ENCODE data around the gene ALAS1.

Gene ALAS1

DNA sequence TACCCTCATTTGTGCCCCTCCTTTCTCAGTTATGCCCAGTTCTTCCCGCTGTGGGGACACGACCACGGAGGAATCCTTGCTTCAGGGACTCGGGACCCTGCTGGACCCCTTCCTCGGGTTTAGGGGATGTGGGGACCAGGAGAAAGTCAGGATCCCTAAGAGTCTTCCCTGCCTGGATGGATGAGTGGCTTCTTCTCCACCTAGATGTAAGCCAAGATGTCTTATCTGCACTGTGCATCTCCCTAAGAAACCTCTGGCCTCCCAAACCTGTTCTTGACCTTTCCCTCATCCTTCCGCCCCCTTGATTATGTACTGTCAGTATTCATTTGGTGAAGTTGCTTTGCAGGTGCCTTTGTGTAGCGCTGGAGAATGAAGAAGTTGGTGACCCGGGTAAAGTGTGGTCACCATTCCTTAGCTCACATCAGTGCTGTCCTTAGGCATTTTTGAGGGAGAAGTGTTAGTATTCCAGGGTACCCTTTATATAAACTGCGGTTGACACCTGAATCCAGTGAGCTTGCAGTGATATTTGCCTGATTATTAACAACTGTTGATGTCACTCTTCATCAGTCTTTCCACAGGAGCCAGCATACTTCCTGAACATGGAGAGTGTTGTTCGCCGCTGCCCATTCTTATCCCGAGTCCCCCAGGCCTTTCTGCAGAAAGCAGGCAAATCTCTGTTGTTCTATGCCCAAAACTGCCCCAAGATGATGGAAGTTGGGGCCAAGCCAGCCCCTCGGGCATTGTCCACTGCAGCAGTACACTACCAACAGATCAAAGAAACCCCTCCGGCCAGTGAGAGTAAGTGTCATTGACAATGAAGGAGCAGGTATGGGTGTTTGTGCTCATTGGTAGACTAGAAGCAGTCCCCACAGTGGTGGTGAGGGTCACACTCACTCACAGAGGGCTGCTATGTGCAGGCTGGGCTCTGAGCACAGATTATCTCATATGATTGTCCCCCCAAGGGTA is 966 bp downstream of the ALAS1 start:
- no peak for DNase-seq (ENCODE audit: low read depth in 2 of 2)

DNA sequence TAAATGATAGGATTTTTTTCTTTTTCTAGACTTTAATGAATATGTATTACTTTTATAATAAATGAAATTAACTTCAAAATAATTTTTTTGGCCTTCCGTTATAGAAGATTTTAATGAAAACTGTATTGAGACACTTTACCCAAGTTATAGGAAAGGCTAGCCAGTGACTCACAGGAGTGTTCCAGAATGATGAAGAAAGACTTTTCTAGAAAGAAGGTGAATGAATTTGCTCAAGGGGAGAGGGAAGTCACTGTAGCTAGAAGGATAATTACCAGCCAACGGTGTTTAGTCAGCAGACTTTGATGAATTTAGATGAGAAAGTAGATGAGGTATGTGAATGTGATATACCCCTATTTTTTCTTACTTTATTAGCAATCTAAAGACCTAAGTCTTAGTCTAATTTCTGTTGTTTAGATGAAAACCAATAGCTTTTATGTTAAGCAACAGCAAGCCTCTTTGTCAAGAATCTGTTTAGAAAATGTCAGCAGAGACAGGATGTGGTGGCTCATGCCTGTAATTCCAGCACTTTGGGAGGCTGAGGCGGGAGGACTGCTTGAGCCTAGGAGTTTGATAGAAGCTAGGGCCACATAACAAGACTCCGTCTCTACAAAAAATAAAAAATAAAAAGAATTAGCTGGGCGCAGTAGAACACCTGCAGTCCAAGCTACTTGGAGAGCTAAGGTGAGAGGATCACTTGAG is 3.2 kb downstream of the ALAS1 start:
- DNase-seq (ENCODE audit: low read depth in 2 of 2): no peak

DNA sequence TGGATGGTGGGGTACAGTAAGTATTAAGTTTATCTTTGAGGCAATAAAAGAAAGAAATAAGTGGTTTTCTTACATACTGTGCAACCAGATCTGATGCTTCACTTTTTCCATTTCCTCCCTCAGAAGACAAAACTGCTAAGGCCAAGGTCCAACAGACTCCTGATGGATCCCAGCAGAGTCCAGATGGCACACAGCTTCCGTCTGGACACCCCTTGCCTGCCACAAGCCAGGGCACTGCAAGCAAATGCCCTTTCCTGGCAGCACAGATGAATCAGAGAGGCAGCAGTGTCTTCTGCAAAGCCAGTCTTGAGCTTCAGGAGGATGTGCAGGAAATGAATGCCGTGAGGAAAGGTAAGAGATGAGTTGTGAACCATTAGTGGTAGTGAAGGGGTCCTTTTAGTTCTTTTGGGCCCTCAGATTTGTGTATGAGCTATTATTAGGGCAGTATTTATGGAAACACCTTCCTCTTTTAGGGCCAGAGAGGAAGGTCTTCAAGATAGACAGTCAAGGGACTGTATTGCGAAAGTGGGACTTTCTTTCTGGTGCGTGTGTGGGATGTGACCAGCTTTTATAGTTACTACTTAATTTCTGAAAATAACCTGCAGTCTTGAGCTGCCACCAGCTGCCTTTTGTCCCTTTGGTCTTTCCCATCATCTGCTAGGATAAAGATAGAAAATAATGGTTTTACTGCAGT is 4.6 kb downstream of the ALAS1 start:
- no peak for DNase-seq (ENCODE audit: low read depth in 2 of 2)

DNA sequence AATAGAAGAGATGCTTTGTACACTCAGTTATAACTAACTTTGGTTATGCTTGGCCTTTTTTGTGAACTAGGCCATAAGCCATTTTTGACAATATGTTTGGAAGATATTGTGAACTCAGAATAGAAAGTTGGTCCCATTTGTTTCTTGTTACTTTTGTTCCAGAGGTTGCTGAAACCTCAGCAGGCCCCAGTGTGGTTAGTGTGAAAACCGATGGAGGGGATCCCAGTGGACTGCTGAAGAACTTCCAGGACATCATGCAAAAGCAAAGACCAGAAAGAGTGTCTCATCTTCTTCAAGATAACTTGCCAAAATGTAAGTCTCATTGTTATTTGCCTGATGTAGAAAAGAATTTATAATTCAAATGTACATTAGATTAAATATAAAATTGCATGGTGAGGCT is 5.7 kb downstream of the ALAS1 start:
- DNase-seq (ENCODE audit: low read depth in 2 of 2): no peak

DNA sequence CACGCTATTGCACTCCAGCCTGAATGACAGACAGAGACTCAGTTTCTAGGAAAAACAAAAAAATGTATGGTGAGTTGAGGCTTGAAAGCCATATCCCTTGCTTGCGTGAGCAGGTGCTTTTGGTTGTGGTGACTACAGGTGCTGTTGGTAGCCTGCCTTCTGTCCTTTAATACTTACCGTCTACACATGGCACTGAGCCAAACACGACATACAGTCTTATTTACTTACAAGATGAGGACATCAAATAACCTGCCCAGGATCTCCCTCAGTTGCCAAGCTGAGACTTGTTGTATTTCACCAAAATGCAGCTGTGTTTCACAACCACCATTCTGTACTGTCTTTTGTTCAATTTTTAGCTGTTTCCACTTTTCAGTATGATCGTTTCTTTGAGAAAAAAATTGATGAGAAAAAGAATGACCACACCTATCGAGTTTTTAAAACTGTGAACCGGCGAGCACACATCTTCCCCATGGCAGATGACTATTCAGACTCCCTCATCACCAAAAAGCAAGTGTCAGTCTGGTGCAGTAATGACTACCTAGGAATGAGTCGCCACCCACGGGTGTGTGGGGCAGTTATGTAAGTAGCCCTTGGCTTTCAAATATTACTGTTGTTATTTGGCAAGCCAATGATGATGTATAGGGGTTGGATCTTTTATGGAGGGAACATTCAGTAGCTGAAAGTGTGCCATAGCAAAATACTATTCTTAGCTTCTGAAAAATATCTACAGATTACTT is 6.5 kb downstream of the ALAS1 start:
- DNase-seq (ENCODE audit: low read depth in 2 of 2): peak in 1 of 2 donors; percentile 45

DNA sequence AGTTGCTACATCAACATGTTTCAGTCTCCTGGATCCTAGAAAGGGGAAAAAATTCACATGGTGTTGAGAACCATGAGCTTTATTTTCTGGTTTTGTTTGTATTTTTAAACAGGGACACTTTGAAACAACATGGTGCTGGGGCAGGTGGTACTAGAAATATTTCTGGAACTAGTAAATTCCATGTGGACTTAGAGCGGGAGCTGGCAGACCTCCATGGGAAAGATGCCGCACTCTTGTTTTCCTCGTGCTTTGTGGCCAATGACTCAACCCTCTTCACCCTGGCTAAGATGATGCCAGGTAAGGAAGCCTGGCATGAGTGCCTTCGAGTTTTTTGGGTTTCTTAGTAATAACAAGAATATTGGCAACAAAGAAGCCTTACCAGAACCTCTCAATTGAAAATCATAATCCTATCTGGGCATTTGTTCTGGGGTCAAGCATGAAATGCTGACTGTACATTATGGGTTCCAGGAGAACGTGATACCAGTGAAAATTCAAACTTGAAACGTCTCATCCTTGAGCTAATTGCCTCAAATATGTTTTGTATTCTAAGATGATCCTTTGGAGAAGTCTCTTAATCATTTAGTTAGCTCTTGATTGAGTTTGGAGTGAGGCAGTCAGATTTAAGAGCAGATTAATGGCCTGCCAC is 7.9 kb downstream of the ALAS1 start:
- DNase-seq (ENCODE audit: low read depth in 2 of 2): no peak

DNA sequence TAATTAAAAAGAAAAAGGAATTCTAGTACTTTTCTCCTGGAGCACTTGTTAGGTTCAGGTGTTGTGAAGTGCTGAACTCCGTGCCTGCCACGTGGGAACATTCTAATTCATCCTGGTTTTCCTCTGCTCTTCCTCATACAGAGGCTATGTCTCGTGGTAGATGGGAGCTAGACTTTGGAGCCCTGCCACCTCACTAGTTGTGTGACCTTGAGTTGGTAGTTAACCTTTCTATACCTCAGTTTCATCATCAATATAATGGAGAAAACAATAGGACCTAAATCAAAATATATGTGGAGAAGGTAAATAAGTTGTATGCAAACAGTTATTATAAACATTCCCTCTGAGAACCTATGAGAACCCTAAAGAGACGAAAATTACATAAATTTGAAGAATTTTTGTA is 10.6 kb downstream of the ALAS1 start:
- DNase-seq (ENCODE audit: low read depth in 2 of 2): no peak

DNA sequence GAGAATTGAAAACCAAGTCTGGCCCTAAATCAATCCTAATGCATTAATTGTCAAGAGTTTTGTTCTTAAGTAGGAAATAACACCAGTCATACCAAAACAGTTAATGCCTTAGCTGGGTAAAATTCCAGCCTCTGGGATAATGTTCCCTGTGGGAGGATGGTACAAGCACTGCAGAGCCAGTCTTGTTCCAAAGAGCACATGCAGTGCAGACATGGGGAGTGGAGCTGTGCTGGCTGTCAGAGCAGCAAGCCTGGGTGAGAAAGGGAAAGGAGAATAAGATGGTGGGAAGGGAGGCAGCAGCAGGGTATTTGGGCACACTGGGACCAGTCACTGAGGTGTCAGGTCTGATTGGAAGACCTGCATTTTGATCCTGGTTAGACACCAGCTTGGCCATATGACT is 12.1 kb downstream of the ALAS1 start:
- DNase-seq (ENCODE audit: low read depth in 2 of 2): no peak

DNA sequence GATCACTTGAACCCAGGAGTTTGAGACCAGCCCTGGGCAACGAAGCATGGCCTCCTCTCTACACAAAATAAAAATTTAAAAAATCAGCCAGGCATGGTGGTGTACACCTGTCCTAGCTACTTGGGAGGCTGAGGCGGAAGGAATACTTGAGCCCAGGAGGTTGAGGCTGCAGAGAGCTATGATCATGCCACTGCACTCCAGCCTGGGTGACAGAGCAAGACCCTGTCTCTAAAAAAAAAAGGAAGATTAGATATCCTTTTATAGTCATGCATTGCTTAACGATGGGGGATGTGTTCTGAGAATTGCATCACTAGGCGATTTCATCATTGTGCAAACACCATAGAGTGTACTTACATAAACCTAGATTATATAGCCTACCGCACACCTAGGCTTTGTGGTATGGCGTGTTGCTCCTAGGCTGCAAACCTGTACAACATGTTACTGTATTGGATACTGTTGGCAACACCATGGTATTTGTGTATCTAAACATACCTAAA is 12.6 kb downstream of the ALAS1 start:
- no peak for DNase-seq (ENCODE audit: low read depth in 2 of 2)

DNA sequence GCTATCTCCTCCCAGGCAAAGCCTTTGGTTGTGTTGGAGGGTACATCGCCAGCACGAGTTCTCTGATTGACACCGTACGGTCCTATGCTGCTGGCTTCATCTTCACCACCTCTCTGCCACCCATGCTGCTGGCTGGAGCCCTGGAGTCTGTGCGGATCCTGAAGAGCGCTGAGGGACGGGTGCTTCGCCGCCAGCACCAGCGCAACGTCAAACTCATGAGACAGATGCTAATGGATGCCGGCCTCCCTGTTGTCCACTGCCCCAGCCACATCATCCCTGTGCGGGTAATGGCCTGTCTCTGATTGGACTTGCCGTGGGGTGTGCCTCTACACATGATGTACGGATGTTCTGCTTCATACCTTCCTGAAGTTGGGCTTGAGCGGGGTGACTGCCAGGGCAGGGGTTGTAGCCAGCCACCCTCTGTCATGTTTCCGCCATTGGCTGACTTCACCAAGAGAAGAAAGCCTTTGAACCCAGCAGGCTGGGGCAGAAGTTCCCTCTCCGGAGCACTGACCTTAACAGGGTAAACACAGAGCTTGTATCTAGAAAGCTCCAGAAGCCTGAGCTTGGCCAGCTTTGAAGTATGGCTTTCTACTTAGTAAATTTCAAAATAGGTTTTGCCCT is 13.4 kb downstream of the ALAS1 start:
- DNase-seq (ENCODE audit: low read depth in 2 of 2): no peak

DNA sequence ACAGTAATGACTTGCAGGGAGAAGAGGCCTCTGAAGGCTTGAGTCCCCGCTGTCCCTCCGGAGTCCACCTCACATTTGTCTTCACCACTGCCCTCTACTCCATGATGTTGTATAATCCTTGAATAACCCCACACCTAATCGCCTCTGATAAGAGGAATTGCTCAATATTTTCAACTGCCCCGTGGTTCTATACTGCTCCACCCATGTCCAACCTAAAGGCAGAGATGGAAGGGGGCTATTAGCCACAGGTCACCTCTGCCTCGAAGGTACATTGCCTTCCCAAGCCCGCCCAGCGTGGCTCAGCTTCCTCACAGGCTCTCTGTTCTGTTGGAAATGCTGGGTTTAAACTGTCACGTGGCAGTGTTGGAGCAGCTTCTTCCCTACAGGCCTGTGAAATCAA is 15.0 kb downstream of the ALAS1 start:
- DNase-seq (ENCODE audit: low read depth in 2 of 2): no peak

DNA sequence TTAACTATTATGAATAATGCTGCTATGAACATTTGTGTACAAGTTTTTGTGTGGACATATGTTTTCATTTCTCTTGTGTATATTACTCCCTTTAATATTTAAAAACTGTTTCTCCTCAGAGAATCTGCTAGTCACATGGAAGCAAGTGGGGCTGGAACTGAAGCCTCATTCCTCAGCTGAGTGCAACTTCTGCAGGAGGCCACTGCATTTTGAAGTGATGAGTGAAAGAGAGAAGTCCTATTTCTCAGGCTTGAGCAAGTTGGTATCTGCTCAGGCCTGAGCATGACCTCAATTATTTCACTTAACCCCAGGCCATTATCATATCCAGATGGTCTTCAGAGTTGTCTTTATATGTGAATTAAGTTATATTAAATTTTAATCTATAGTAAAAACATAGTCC is 15.9 kb downstream of the ALAS1 start:
- DNase-seq (ENCODE audit: low read depth in 2 of 2): no peak

DNA sequence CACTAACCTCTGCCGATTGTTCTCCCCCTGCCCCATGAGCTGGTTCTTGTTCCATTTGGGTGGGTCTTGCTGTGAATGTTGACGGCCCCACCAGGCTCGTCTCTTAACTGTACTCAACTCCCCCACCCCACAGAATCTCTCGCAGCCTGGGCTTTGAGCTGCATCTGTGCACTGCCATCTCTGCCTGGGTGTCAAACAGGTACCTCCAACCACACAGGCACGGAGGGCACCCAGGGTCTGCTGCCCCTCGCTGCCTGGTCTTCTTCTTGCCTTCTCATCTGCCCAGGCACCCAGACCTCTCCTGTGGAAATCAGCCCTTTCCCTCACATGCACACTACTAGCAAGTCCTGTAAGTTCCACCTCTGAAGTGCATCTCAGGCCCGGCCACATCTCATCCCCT is 17.4 kb downstream of the ALAS1 start:
- DNase-seq (ENCODE audit: low read depth in 2 of 2): no peak

DNA sequence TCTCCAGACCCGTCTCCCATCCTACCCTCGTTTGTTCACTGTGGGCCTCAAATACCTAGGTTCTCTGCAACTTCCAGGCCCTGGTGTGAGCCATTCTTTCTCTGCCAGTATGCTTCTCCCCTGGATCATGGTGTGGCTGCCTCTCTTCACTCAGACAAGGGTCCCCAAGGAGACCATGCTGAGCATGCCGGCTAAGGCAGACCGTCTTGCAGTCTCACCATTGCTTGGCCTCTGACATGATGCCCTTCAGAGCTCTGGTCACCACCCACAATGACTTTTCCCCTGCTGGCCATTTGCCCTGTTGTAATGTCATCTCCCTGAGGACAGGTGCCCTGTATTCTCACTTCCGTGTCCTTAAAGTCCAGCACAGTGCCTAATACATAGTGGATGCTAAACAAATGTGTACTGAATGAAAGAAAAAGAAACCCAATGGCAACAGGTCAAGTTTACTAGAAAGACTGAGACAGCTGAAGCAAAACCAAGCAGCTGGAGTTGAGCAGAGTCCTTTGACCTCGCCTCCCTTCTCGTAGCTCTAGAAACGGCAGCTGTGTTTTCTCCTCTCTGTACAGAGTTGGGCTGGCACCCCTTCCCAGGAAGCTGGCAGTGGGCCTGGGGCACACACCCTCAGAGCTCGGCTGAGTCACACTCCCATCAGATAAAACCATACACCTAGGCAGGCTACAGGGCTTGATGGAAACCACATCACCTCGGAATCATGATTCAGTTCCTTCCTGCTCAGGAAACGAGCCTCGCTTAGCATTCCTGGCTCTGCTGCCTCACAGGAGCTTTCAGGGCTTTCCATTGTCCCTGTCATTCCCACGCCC is 18.8 kb downstream of the ALAS1 start:
- peak; percentile 17 to 40 for DNase-seq (ENCODE audit: low read depth in 2 of 2)

DNA sequence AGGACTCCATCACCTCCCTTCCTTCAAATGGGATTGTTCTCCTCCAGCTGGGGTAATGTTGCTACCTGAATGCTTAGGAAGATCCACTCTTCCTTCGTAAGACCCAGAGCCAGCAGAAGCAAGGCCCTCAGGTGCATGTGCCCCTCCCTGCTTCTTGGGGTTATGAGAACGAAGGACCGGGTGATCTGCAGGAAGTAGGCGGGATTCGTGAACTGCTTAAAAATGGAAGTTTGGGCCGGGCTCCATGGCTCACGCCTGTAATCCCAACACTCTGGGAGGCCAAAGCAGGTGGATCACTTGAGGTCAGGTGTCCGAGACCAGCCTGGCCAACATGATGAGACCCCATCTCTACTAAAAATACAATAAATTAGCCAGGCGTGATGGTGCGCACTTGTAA is 19.4 kb downstream of the ALAS1 start:
- DNase-seq (ENCODE audit: low read depth in 2 of 2): no peak

DNA sequence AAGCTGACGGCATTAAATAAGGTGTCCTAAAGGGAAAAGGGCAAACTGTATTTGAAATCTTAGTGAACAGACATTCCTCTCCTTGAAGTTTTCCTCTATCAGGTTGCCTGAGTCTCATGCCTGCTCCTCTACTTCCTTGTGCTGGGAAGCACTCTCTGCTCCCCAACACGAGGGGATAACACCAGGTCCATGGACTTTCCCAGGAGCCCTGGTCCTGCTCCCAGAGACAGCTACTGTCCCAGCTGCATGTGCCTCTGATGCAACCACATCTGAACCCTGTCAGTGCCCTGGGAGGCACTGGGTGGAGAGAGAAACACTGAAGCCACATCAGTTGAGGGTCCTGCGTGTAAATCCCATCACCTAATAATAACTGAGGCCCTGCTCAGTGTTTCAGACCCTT is 20.1 kb downstream of the ALAS1 start:
- no peak for DNase-seq (ENCODE audit: low read depth in 2 of 2)

DNA sequence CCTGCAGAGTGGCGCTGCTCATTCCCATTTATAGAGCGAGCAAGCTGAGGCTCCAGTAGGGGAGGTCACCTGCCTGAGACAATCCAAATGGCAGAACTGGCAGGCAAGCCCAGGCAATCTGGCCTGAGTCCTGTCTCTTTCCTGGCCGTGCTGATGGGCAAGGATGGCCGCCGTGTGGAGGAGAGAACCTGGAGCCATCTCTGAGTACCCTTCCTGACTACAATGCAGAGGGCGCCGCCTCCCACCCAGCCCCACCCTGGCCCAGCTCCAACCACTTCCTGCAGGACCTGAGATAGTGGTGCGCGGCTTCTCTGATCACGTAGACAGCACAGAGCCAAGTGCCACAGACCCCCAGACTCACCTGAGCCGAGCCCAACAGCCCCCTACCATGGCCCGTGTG is 20.5 kb downstream of the ALAS1 start:
- peak in 1 of 2 donors; percentile 21 for DNase-seq (ENCODE audit: low read depth in 2 of 2)

DNA sequence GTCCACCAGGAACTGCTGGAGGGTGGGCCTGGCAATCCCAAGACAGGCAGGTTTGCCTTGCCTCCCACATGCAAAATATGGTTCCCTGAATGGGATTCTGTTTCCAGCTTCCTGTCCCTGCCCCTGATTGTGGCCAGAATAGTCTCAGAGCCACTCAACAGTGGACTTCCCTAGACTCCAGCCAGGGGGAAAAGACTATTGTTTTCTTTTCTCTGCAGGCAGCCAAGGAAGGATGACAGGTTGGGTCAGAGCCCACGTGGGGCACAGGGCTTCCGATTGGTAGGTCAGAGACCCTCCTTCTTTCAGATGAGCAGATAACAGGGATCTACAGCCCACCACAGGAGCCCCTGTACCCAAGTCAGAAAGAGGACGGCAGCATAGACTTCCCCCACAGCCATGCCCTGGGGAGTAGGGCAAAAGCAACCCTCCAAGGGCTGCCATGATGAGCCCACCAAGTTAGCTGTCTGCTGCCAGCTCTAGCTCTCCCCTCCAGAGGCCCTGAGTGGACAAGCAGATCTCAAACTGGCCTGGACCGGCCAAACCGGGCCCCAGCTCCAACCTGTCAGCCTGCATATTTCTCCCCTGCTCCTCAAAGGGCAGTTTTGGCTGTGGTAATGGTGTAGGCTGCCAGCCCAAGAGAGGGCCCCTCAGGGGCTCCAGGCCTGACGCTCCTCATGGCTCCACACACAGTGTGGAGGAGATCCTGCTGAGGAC is 21.1 kb downstream of the ALAS1 start:
- DNase-seq (ENCODE audit: low read depth in 2 of 2): no peak

DNA sequence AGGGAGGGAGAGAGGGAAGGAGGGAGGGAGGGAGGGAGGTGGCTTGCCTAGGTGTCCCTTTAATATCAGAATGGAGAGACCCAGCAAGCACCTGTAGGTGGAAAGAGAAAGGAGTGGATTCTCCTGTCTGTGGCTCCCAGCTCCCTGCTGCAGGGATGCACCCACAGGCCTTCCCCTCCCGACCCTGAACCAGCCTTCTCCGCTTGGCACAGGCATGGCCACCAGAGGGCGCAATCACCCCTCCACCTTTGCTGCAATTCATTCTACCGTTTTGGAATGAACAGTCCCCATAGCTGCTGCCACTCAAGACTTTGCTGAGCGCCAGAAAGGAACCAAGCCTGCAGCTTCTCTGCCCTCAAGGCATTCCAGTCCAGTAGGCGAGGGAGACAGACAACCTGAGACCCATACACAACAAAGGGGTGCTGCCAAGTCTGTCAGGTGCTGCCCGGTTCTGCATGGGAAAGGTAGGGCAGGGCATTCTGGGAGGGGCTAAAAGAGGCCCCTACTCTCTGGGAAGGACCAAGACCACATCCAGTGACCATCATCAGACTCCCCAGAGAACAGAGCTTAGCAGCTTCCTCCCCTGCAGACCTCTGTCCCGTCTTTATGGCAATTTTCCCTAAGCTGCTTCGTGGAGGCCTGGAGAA is 22.5 kb downstream of the ALAS1 start:
- DNase-seq (ENCODE audit: low read depth in 2 of 2): peak; percentile 76 to 78
